IPS-18c (cell line): ENCODE data around the gene TTF1.

Experiments
- H3K4me3 ChIP-seq: 2 replicates; pipeline ENCODE4 v1.7.0; 2013; ENCODE audit warnings: low read depth, mild to moderate bottlenecking, low read length, moderate library complexity; ENCODE audit not compliant: insufficient read depth
- H3K9me3 ChIP-seq: one replicate; pipeline ENCODE4 v1.6.1; 2013; ENCODE audit warnings: mild to moderate bottlenecking, low read length, moderate library complexity; ENCODE audit not compliant: control insufficient read depth, insufficient read depth

The TTF1 gene, protein sequence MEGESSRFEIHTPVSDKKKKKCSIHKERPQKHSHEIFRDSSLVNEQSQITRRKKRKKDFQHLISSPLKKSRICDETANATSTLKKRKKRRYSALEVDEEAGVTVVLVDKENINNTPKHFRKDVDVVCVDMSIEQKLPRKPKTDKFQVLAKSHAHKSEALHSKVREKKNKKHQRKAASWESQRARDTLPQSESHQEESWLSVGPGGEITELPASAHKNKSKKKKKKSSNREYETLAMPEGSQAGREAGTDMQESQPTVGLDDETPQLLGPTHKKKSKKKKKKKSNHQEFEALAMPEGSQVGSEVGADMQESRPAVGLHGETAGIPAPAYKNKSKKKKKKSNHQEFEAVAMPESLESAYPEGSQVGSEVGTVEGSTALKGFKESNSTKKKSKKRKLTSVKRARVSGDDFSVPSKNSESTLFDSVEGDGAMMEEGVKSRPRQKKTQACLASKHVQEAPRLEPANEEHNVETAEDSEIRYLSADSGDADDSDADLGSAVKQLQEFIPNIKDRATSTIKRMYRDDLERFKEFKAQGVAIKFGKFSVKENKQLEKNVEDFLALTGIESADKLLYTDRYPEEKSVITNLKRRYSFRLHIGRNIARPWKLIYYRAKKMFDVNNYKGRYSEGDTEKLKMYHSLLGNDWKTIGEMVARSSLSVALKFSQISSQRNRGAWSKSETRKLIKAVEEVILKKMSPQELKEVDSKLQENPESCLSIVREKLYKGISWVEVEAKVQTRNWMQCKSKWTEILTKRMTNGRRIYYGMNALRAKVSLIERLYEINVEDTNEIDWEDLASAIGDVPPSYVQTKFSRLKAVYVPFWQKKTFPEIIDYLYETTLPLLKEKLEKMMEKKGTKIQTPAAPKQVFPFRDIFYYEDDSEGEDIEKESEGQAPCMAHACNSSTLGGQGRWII

DNA sequence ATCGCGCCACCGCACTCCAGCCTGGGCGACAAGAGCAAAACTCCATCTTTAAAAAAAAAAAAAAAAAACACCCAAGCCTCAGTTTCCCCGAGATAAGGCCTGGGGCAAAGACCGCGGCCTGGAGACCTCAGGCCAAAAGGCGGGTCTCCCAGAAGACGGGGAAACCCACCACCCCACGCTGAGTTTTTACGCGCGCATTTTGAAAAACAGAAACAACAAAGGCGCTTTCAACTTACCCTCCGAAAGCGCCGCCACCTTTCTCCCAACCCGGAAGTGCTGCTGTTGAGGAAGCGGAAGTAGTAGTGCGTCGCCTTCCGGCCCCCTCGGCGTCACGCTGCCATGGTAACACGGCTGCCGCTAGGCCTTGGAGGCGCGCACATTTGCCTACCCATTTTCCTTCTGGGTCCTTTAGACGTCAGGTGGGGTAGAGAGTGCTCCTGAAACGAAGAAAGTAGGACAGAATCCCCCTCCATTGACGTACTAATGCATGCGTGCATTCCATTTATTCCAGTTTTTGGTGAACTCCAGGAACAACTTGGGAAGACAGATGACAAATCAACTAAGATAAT lies at the start of gene TTF1:
TTF1 (minus strand) TSS at position 287 of the 569 bp plus-strand sequence. CDS start 4,019 bp downstream, outside the sequence.
- Histone ChIP-seq H3K4me3 (peak within 1 kb of the TSS; percentile 87), H3K9me3 (no peaks in the 10 kb centered on the region)

DNA sequence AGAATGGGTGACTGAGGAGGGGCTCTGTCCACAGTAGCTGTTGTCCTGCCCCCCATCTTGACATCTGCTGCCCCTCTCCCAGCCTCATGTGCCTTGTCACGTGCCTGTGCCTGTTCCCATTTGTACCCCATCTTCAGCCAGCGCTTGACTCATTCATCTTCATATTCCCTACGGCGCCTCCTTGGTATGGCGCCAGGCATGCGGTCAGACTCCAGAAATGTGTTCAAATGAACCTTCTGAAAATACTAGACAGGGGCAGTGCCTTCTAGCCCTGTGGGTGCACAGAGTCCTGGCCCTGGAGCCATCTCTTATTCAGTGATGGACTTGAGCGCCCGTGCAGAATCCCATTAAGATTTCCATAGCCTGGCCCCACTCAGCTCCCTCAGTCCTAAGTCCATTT lies 49.6 kb upstream of the TTF1 start:
- H3K9me3 ChIP-seq, result no peaks in the 10 kb centered on the region
- no peak overlapping the region for H3K4me3 ChIP-seq

DNA sequence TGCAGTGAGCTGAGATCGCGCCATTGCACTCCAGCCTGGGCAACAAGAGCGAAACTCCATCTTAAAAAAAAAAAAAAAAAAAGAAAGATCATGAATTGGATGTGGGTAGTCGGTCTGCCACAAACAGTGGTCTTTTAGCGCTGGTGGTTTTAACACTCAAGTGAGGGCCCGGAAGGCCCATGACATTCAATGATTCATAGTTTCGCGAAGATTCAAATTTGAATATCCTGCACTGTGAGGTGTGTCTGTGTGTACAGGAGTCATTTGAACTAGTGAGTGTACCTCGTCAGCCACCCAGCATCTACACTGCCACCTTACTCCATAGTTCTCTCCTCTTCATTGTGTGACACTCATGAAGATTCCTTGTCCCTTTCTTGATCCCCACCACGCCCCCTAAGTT lies 44.6 kb upstream of the TTF1 start:
- no peak overlapping the region for H3K4me3 ChIP-seq
- no peaks in the 10 kb centered on the region for H3K9me3 ChIP-seq

DNA sequence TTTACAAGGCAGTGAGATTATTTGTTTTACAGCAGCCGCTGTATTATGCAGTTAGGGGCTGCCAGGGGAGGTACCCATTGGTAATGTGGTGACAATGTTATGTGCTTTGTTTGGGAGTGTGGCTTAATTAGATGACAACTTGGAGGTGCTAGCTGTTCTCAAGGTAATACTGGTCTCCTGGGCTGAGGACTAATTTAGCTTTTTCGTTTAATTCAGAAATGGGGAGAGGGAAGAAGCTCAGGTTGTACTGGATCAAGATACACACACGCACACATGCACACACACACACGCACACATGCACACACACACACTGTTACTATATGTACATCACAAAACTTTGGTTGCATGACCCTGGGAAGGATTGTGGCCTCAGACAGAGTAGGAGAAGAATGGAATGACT lies 41.3 kb upstream of the TTF1 start:
- no peak overlapping the region for H3K4me3 ChIP-seq
- no peaks in the 10 kb centered on the region for H3K9me3 ChIP-seq

DNA sequence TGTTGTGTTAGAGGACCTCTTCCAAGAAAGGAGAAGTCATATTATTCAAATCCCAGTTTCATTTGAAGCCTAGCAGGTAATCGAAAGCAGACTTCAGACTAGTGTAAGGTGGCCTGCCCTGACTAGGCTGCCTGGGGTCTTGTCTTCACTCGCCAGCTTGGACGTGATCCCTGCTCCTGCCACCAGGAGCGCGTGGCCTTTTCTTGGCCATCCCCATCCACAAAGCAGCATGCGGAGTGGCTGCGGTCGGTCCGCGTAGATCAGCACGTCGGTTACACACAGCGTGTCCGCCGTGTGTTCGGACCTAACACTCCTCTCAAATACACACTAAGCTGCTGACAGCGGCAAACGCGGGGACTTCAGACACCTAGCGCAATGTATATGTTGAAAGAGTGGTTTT lies 40.7 kb upstream of the TTF1 start:
- no peaks in the 10 kb centered on the region for H3K9me3 ChIP-seq
- H3K4me3 ChIP-seq, result no peak overlapping the region

DNA sequence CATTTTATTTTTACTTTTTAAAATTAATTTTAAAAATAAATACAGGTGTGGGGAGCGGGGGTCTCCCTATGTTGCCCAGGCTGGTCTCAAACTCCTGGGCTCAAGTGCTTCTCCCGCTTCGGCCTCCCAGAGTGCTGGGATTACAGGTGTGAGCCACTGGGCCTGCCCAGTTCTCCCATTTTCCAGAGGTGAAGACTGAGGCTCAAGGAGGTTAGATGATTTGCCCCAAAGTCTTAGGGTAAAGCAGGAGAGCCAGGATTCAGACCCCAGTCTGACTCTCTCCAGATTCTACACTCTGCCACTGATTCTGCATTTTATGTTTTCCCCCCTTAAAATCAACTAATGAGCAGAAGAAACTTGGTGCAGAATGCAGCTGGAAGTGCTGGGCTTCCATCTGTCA lies 40.2 kb upstream of the TTF1 start:
- no peak overlapping the region for H3K4me3 ChIP-seq

DNA sequence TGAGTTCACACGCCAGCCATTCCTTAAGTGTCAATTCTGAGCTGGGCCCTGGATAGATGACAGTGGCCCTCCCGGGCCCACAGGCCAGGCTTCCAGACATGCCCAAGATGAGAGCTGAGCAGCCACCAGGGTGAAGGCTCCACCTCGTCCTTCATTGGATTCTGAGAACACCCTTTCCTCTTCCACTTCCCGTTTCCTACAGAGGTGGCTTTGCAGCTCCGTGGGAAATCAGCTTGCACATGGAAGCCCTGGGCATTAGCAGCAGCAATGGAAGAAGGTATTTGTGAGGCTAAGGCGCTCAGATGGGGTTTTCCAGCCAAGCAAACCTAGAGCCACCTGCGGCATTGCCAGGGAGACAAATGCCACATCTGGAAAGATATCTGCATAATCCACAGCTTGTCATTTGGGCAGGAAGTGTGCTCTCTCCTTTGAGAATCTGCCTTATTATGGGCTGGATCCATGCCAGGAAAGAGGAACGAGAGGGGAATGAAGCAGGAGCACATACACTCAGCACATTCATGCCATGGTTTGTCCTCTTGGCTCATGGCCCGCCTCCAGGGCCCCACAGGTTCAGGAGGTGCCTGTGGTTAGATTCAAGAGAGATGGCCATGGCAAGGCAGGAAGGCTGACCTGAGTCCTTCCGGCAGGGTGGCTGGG lies 37.4 kb upstream of the TTF1 start:
- Histone ChIP-seq H3K9me3 (no peaks in the 10 kb centered on the region), H3K4me3 (no peak overlapping the region)

More for the DNA sequence above, 40.2 kb upstream of the TTF1 start:
- H3K9me3 ChIP-seq, result no peaks in the 10 kb centered on the region

DNA sequence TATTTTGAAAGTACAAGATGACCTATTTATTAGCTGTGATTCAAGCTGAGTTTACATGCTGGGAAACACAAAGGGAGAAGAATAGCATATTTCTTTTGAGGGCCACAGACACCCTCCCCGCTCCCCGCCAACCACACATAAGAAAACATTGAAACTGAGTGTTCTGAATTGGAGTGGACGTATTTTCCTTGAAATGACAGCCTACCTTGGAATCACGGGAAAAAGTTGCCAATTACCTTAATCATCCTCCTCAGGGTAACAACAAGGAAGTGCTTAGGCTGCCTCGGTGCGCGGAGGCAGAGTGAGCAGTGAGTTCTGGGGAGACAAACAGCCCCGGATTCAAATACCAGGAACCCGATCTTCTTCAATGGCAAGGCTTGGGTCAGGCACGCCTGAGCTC lies 34.8 kb upstream of the TTF1 start:
- H3K4me3 ChIP-seq, result no peak overlapping the region
- H3K9me3 ChIP-seq, result no peaks in the 10 kb centered on the region

DNA sequence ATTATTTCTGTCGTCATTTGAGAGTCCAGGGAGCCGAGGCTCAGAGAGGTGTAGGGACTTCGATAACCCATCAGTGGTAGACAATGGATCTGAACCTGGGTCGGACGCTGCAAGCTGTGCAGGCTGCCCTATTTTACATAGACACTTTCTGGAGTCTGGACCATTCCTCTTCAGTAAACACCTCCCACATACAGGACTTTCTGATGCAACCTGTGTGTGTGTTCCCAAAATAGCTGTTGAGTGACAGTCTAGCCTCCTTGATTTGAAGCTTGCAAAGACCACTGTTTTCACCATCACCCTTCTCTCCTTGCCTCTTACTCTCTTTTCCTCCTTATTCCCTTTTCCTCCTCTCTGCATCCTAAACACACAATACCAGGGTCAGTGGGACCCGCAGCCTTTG lies 34.1 kb upstream of the TTF1 start:
- Histone ChIP-seq H3K4me3 (no peak overlapping the region), H3K9me3 (no peaks in the 10 kb centered on the region)

DNA sequence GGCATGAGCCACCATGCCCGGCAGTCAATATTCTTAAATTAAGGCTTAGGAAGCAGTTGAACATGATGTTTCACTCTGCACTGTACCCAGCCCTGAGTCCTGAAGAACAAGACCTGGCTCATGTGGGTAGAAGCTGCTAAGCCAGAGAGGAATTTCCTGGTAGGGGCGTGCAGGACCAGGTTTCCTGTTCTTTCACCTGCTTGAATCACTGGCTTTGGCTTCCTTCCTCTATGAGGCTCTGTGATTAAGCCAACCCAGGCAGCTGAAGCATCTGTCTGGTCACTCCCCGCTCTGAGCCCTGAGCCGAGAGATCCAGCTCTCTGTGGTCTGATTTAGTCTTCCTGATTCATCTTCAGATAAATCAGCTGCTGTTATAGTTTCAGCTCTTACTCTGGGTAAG lies 32.5 kb upstream of the TTF1 start:
- Histone ChIP-seq H3K4me3 (no peak overlapping the region), H3K9me3 (no peaks in the 10 kb centered on the region)

DNA sequence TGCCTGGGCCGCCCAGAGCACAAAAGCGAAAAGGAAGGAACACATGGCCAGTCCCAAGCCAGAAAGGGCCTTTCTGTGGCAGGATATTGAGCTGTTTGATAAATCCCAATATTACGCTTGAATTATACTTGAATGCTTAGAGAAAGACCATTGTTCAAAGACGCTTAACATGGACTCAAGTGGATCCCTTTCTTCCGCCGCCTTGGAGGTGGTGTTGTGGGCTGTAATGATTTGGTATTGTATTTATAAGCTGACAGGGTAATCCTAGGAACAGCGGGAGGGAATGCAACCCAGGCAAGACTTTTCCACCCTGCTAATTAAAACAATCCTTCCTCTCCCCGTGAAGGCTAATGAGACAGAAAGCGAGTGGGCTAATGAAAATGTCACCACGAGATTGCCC lies 28.2 kb upstream of the TTF1 start:
- no peak overlapping the region for H3K4me3 ChIP-seq
- no peaks in the 10 kb centered on the region for H3K9me3 ChIP-seq

DNA sequence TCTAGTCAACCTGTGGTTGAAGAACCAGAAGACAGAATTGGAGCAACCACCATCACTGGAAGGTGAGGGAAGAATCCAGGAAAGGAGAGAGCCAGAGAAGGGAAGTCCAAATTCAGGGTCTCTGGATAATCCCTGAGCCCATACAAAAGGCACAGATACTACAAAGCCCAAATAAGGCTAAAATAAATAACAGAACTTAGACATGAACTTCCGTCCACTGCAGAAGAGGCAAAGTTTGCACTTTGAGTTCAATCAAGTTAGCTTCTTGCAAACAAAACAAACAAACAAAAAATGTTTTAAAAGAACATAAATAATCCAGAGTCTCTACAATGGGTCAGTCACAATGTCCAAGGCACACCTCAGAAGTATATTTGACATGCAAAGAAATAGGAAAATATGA lies 24.4 kb upstream of the TTF1 start:
- Histone ChIP-seq H3K9me3 (no peaks in the 10 kb centered on the region), H3K4me3 (no peak overlapping the region)

DNA sequence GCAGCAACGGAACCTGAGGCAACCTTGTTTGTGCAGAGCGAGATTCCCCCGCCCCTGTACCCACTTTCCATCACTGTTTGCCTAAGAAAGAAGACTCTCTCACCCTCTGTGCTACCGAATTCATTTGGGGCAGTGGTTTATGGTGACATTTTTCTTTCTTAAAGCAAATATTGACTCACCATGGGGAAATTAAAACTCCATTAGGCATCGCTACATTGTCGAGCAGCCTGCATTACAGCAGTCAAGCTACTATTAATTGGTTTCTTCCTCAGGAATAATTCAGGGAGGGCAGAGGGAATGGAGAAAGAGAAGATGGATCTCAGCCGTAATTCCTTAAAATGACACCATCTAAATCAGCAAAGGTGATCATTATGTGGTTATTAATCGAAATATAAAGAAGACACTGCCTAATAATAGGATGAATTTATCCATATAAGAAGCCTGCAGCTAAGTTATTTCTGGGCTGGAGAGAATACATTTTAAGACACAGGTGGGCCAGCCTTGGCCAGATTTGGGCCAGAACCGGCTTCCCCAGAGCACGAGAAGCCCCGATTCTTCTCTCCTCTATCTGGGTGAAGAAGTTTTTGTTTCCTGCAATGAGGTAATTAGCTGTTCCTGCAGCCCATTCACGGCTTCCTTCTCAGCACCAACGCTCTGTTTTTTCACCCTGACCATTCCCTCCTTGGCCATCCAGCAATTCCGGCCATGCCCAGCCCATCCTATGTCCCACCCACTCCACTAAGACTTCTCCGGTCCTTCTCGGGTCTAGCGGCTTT lies 20.2 kb upstream of the TTF1 start:
- Histone ChIP-seq H3K4me3 (no peak overlapping the region), H3K9me3 (no peaks in the 10 kb centered on the region)

DNA sequence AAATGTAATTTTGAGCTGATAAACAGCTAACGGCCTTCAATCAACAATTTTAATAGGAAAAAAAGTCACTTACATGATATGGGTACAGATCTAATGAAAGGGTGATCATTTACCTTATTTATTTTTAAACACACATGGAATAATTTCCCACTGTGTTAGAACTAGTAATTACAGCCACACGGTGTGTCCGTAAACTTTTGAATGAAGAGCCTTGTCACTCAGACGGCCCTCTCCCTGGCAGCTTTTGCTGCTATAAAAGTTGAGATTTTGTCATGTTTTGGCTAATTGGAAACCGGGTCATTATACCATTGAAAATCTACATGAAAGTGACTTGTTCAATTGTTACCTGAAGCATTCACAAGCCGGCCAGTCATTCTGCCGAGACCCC lies 19.0 kb upstream of the TTF1 start:
- H3K9me3 ChIP-seq, result no peaks in the 10 kb centered on the region
- no peak overlapping the region; the same call in 1 of the 2 replicates for H3K4me3 ChIP-seq

DNA sequence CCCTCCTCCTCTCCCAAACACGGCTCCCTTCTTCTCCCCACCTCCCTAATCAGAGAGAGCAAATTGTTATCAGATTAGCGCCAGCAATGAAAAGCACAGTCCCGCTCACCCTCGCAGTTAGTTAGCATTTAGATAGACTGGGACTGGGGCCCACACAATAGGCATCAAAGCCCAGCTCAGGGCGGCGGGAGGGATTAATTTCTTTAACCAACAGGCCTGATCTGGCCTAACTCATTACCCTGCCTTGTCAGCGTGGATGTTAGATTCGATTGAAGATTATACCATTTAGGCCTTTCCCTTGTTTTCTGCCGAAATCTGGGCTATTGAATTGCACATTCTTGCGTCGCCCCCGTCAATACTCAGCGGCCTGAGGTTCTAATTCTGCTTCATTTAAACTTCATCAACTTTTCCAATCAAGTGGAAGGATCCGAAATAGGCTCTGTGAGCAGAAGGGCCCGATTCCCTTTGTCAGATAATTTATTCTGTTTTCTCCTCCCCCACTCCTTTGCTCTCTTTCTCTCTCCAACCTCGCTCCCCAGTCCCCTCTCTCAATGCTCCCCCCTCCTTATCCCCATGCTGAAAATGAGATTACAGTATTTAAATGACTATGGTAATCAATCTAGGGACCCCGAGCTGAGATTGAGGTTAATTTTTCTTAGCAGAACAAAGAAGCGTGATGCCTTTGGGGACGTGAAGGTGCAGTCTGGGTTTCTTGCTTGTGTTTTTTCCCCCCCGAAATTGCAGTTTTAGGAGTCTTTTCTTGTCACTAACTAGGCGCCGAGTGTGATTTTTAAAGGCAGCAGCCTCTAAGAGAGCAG lies 18.4 kb upstream of the TTF1 start:
- H3K9me3 ChIP-seq, result no peaks in the 10 kb centered on the region
- H3K4me3 ChIP-seq, result peak overlapping the region; percentile 21; the same call in 1 of the 2 replicates

DNA sequence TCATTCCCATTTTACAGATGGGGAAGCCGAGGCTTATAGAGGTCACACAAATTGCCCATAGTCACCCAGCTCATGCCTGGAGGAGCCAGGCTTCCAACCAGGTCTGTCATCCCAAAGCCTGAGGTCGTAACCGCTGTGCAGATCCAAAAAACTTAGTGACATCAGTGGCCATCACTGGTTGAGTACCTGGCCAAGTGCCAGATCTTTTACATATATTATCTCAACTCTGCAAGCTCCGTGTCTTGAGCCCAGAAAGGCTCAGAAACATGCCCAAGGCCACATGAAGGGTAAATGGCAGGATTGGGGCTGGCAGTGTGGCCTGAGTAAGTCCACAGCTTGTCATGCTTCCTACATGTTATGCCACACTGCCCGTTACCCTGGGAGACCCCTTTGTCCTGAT lies 16.9 kb upstream of the TTF1 start:
- no peak overlapping the region for H3K4me3 ChIP-seq
- no peaks in the 10 kb centered on the region for H3K9me3 ChIP-seq
